GM18499 (cell line): ENCODE results near the gene RPUSD2.

ENCODE experiments used
- ATAC-seq: cut with Tn5 transposase; IDR thresholded peaks from one replicate; pipeline ENCODE4 v1.9.1; 2021; ENCODE audit warnings: moderate number of reproducible peaks; ENCODE audit not compliant: insufficient read depth, unreplicated experiment

RPUSD2 gene

GRCh38 chr15:40569129-40569953 lies at the start of gene RPUSD2:
Gene RPUSD2 (plus strand): TSS chr15:40569299. CDS start chr15:40569338, 39 bp downstream.
- ATAC-seq = no peak

- no peak for ATAC-seq
Measured at GRCh38 chr15:40523611-40524010, 45.5 kb upstream of the RPUSD2 start.

- ATAC-seq = no peak
Measured at GRCh38 chr15:40525855-40526254, 43.2 kb upstream of the RPUSD2 start.

- no peak for ATAC-seq
Measured at GRCh38 chr15:40528801-40529200, 40.3 kb upstream of the RPUSD2 start.

GRCh38 chr15:40533763-40534364 lies 35.2 kb upstream of the RPUSD2 start:
- no peak for ATAC-seq

- ATAC-seq = no peak
Measured at GRCh38 chr15:40534371-40534770, 34.7 kb upstream of the RPUSD2 start.

- no peak for ATAC-seq
Measured at GRCh38 chr15:40536501-40536900, 32.6 kb upstream of the RPUSD2 start.

GRCh38 chr15:40538976-40539375 lies 30.1 kb upstream of the RPUSD2 start:
- no peak for ATAC-seq

GRCh38 chr15:40543082-40543481 lies 26.0 kb upstream of the RPUSD2 start:
- ATAC-seq = no peak

- peak; percentile 65 for ATAC-seq
Measured at GRCh38 chr15:40543631-40544294, 25.3 kb upstream of the RPUSD2 start.

GRCh38 chr15:40545457-40545856 lies 23.6 kb upstream of the RPUSD2 start:
- no peak for ATAC-seq

- no peak for ATAC-seq
Measured at GRCh38 chr15:40548610-40549009, 20.5 kb upstream of the RPUSD2 start.

GRCh38 chr15:40549894-40550293 lies 19.2 kb upstream of the RPUSD2 start:
- ATAC-seq = no peak

- ATAC-seq = peak; percentile 68
Measured at GRCh38 chr15:40550341-40551037, 18.6 kb upstream of the RPUSD2 start.

- no peak for ATAC-seq
Measured at GRCh38 chr15:40554161-40554525, 15.0 kb upstream of the RPUSD2 start.

- ATAC-seq = no peak
Measured at GRCh38 chr15:40555876-40556275, 13.2 kb upstream of the RPUSD2 start.

GRCh38 chr15:40558952-40559742 lies 10.0 kb upstream of the RPUSD2 start:
- ATAC-seq = no peak

GRCh38 chr15:40562691-40563090 lies 6.4 kb upstream of the RPUSD2 start:
- no peak for ATAC-seq

GRCh38 chr15:40563426-40563825 lies 5.7 kb upstream of the RPUSD2 start:
- ATAC-seq = no peak
